ENCODE data around the gene CDCP1.

CDCP1 gene

DNA sequence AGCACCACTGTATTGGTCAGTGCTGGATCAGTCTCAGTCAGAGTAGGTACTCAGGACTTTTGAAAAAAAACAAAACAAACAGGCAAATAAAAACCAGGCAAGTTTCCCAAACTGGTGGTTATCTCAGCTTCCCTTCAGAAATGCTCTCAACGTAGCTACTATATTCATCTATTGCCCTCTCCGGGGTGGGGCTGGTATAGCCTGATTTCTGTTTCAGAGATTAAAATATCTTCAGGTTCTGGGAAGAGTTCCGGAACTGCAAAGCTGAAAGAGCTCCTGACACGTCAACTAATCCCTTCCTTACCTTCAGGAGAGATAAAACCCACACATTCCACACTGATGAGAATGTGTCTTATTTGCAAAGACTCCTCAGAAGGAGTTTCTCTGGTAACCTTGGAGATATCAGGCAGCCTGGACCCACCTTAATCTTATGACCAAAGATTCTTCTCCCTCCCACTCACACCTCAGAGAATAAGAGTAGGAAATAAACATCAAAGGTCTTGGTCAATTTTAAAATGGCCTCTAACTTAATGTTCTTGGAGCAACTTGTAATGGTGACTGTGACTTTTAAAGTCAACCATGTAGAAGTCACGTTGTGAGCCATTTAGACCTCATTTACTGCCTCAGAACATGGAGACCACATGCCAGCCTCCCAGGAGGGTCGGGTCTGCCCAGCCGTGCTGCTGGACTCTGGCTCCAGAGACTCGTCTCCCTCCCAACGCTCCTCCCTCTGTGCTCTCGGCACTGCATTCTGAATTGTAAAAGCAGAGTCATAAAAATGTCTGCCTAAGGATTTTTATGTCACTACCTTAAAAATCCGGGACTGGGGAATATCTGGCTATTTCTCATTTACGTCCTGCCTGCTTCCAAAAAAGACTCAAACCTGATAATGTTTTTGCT, 53.8 kb downstream of the CDCP1 start:
- no peak for DNase-seq (ENCODE audit: low read depth)

DNA sequence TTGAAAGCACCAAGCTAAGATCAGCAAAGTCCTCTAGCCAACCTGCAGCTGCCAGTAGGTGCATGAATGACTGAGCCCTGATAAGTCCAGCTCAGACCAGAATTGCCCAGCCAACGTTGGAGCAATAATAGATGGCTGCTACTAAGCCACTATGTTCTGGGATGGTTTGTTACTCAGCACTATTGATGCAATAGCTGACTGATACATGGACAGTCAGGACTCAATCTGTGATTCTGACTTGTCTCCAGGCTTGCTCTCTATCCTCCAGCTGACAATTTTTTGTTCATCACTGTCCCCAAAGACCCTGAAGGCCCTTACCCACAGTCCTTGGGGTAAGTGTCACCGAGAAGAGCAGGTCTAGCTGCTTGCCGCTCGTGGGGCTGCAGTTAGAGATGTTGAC, 55.3 kb downstream of the CDCP1 start:
- DNase-seq (ENCODE audit: low read depth) = no peak
- no peak for TF ChIP-seq MYC (IDR thresholded peaks at IDR 0.05; ENCODE audit: low read depth, low read length)
- no peak for TF ChIP-seq POLR2A (IDR thresholded peaks at IDR 0.05; ENCODE audit: extremely low read depth, insufficient read length)
- TF ChIP-seq, protein P1, sequence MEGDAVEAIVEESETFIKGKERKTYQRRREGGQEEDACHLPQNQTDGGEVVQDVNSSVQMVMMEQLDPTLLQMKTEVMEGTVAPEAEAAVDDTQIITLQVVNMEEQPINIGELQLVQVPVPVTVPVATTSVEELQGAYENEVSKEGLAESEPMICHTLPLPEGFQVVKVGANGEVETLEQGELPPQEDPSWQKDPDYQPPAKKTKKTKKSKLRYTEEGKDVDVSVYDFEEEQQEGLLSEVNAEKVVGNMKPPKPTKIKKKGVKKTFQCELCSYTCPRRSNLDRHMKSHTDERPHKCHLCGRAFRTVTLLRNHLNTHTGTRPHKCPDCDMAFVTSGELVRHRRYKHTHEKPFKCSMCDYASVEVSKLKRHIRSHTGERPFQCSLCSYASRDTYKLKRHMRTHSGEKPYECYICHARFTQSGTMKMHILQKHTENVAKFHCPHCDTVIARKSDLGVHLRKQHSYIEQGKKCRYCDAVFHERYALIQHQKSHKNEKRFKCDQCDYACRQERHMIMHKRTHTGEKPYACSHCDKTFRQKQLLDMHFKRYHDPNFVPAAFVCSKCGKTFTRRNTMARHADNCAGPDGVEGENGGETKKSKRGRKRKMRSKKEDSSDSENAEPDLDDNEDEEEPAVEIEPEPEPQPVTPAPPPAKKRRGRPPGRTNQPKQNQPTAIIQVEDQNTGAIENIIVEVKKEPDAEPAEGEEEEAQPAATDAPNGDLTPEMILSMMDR (IDR thresholded peaks at IDR 0.05; ENCODE audit: low read depth, low read length) = no peak
- TF ChIP-seq, protein P2, sequence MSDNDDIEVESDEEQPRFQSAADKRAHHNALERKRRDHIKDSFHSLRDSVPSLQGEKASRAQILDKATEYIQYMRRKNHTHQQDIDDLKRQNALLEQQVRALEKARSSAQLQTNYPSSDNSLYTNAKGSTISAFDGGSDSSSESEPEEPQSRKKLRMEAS (IDR thresholded peaks at IDR 0.05; ENCODE audit: low read depth, low read length) = no peak
- no peak overlapping the region for H3K4me3 ChIP-seq (ENCODE audit: low read depth, low read length)

More for the DNA sequence above, 53.8 kb downstream of the CDCP1 start:
- H3K4me3 ChIP-seq (ENCODE audit: low read depth, low read length) = no peak overlapping the region
- TF ChIP-seq MYC (IDR thresholded peaks at IDR 0.05; ENCODE audit: low read depth, low read length) = no peak
- TF ChIP-seq, protein P2 (IDR thresholded peaks at IDR 0.05; ENCODE audit: low read depth, low read length) = no peak
- TF ChIP-seq, protein P1 (IDR thresholded peaks at IDR 0.05; ENCODE audit: low read depth, low read length) = no peak
- no peak for TF ChIP-seq POLR2A (IDR thresholded peaks at IDR 0.05; ENCODE audit: extremely low read depth, insufficient read length)

DNA sequence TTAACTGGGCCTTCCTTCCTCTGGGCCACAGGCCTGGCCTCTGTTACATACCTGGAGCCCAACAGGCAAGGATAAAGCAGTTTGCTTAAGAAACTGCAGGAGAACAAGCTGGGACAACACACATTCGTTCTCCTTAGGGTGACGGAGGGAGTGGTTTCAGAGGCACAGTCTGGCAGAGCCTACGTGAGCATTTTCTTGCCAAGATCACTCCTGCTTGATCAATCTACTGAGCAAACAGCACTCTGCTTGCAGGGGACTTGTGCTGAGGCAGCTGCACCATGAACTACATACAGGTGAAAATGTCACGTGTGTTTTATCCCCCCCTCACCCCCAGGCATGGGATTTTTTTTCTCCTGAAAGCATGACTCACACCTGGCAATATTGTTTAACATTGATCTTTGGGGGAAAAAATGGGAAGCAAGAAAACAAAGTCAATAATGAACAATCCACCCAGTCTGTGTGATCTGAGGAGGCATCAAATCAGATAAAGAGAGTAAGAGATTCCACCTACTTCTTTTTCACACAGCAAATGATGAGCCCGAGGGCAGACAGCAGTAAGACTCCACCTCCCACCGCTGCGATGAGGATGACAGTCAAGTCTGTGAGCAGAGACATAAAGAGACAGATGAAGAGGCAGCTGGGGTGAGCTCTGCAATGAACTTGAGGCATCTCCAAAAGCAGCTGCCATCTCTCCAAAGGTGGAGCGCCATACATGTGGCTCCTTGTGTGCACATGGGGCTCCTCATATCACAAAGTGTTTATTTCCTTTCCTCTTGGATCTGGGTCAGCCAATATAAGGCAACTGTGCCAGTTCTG, 57.4 kb downstream of the CDCP1 start:
- no peak for DNase-seq (ENCODE audit: low read depth)
- no peak overlapping the region for H3K4me3 ChIP-seq (ENCODE audit: low read depth, low read length)
- TF ChIP-seq MYC (IDR thresholded peaks at IDR 0.05; ENCODE audit: low read depth, low read length) = no peak
- no peak for TF ChIP-seq POLR2A (IDR thresholded peaks at IDR 0.05; ENCODE audit: extremely low read depth, insufficient read length)
- TF ChIP-seq, protein P1 (IDR thresholded peaks at IDR 0.05; ENCODE audit: low read depth, low read length) = no peak
- TF ChIP-seq, protein P2 (IDR thresholded peaks at IDR 0.05; ENCODE audit: low read depth, low read length) = no peak

DNA sequence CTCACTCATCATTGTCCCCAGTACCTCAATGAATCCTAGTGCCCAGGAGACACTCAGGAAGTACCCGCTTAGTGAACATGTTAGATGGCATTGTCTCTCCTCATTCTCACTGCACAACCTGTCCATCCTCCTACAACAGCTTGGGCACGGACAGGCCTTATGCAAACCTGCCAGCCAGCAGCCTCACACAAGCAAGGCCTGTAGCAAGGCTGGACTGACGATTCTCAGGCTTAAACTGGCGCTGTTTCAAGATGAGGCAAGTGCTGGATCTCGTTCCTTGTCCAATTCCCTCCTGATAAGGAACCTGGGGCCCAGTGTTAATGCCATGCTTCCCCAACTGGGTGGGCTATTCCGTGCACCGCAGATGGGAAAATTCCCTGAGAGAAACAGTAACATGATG, 59.0 kb downstream of the CDCP1 start:
- no peak overlapping the region for H3K4me3 ChIP-seq (ENCODE audit: low read depth, low read length)
- TF ChIP-seq POLR2A (IDR thresholded peaks at IDR 0.05; ENCODE audit: extremely low read depth, insufficient read length) (no peak), MYC (IDR thresholded peaks at IDR 0.05; ENCODE audit: low read depth, low read length) (no peak)
- TF ChIP-seq, protein P2 (IDR thresholded peaks at IDR 0.05; ENCODE audit: low read depth, low read length) = no peak
- TF ChIP-seq, protein P1 (IDR thresholded peaks at IDR 0.05; ENCODE audit: low read depth, low read length) = no peak
- DNase-seq (ENCODE audit: low read depth) = no peak

DNA sequence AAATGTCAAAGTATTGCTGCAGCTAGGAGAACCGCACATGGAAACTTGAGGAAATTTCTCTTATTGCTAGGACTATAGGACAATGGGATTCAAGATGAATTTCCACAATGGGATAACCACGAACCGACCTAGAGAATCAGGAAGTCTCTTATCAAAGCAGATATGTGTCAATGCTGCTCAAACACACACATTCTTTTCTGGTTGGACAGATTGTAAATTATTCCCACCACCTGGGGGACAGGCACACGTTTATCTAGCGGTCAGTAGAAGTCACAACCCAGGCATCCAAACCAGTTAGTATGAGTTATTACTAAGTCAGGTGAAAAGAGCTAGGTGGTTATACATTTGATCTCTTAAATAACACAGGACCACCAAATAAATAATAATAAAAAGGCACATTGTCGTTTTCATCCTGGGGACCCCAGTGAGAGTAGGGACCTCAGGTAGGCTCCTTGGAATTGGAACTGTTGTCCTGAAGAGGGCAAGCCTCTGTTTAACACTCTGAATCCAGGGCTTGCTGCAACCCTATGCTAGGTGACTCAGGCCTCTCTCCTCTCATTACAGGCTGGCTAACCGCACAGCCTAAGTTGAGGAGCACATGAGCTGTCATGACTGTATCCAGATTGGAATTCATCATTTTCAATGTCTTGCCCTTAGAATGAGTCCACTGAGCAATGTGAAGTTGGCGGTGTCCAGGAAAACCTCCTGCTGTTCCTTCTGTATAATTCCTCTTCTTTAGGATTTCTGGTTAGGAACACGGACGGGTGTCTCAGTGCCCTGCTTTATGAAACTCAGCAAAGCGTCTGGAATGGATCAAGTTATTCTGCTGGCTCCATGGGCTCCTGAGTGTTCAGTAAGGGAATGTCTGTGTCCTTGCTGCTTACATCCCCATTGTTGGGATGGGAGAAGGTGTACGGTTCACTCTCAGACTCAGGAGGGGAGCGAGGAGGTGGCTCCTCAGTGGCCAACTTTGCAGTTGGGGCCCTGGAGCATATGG, 61.1 kb downstream of the CDCP1 start:
- DNase-seq (ENCODE audit: low read depth) = no peak
- TF ChIP-seq, protein P1 (IDR thresholded peaks at IDR 0.05; ENCODE audit: low read depth, low read length) = no peak
- TF ChIP-seq MYC (IDR thresholded peaks at IDR 0.05; ENCODE audit: low read depth, low read length) (no peak), POLR2A (IDR thresholded peaks at IDR 0.05; ENCODE audit: extremely low read depth, insufficient read length) (no peak)
- TF ChIP-seq, protein P2 (IDR thresholded peaks at IDR 0.05; ENCODE audit: low read depth, low read length) = no peak
- no peak overlapping the region for H3K4me3 ChIP-seq (ENCODE audit: low read depth, low read length)

Data from NB4 (cell line).